ENCODE measurements around the gene TEX101. TPM values are rescaled to one million over a fixed set of nuclear protein-coding genes. Genes with fewer than 3 reads are reported as not detected.
"Not testable (repeated sequence)": the region's sequence is repeated elsewhere in the genome, so short reads cannot be mapped to it uniquely, and the experiment has no call there.

Gene TEX101
- total RNA-seq (2021; fragmentation: NEBNext Ultra II Directional; extraction: Animal tissue kit (Norgen Biotek cat#: 25700)) = not detected
- long read RNA-seq = 0 reads

- peaks cover 28% of the 10 kb centered on the region for H3K27me3 Mint-ChIP-seq (ENCODE audit: insufficient read depth)
- H3K27ac Mint-ChIP-seq = no peak within 1 kb of the TSS
- H3K4me3 Mint-ChIP-seq = no peak within 1 kb of the TSS
- no peaks in the 10 kb centered on the region for H3K4me1 Mint-ChIP-seq (ENCODE audit: low read depth)
- no peaks in the 10 kb centered on the region for H3K36me3 Mint-ChIP-seq (ENCODE audit: low read depth)
- peaks cover 13% of the 10 kb centered on the region for H3K9me3 Mint-ChIP-seq
- DNase-seq = no peak
- no peak for TF ChIP-seq CTCF (IDR thresholded peaks at IDR 0.05)
These were observed at the start of gene TEX101 for GRCh38 chr19:43414554-43414953. TEX101 (plus strand) TSS chr19:43414890; CDS start chr19:43415920, 1,030 bp downstream.

- Mint-ChIP-seq H3K27me3 (ENCODE audit: insufficient read depth) (peaks cover 43% of the 10 kb centered on the region), H3K4me1 (ENCODE audit: low read depth) (peaks cover 17% of the 10 kb centered on the region)
- not testable (repeated sequence) for H3K4me3 Mint-ChIP-seq; H3K36me3 Mint-ChIP-seq (ENCODE audit: low read depth); H3K9me3 Mint-ChIP-seq; DNase-seq; H3K27ac Mint-ChIP-seq
These were observed 49.0 kb upstream of the TEX101 start for GRCh38 chr19:43365677-43366076.

- Mint-ChIP-seq H3K27me3 (ENCODE audit: insufficient read depth) (peaks cover 49% of the 10 kb centered on the region), H3K4me1 (ENCODE audit: low read depth) (peaks cover 12% of the 10 kb centered on the region; the same call in 1 of the 2 replicates), H3K36me3 (ENCODE audit: low read depth) (no peaks in the 10 kb centered on the region), H3K27ac (no peak overlapping the region), H3K4me3 (no peak overlapping the region), H3K9me3 (no peaks in the 10 kb centered on the region)
- DNase-seq = no peak
- TF ChIP-seq CTCF (IDR thresholded peaks at IDR 0.05) = no peak
These were observed 46.9 kb upstream of the TEX101 start for GRCh38 chr19:43367822-43368221.

- not testable (repeated sequence) for DNase-seq; H3K27ac Mint-ChIP-seq; H3K4me3 Mint-ChIP-seq; H3K4me1 Mint-ChIP-seq (ENCODE audit: low read depth); H3K36me3 Mint-ChIP-seq (ENCODE audit: low read depth); H3K9me3 Mint-ChIP-seq
- H3K27me3 Mint-ChIP-seq (ENCODE audit: insufficient read depth) = peaks cover 44% of the 10 kb centered on the region
These were observed 45.8 kb upstream of the TEX101 start for GRCh38 chr19:43368897-43369296.

GRCh38 chr19:43371909-43372308 is 42.8 kb upstream of the TEX101 start:
- TF ChIP-seq CTCF (IDR thresholded peaks at IDR 0.05) = no peak
- H3K27me3 Mint-ChIP-seq (ENCODE audit: insufficient read depth) = peaks cover 38% of the 10 kb centered on the region
- H3K4me3 Mint-ChIP-seq = no peak overlapping the region
- no peak for DNase-seq
- H3K36me3 Mint-ChIP-seq (ENCODE audit: low read depth) = no peaks in the 10 kb centered on the region
- peaks cover 6% of the 10 kb centered on the region; the same call in 1 of the 2 replicates for H3K4me1 Mint-ChIP-seq (ENCODE audit: low read depth)
- no peaks in the 10 kb centered on the region for H3K9me3 Mint-ChIP-seq
- no peak overlapping the region for H3K27ac Mint-ChIP-seq

- peak; percentile 4 for DNase-seq
These were observed 42.2 kb upstream of the TEX101 start for GRCh38 chr19:43372462-43372861.

GRCh38 chr19:43377624-43378023 is 37.1 kb upstream of the TEX101 start:
- H3K27me3 Mint-ChIP-seq (ENCODE audit: insufficient read depth) = peaks cover 24% of the 10 kb centered on the region
- H3K4me1 Mint-ChIP-seq (ENCODE audit: low read depth); H3K36me3 Mint-ChIP-seq (ENCODE audit: low read depth); H3K4me3 Mint-ChIP-seq; H3K9me3 Mint-ChIP-seq; H3K27ac Mint-ChIP-seq; DNase-seq: not testable (repeated sequence)

More at GRCh38 chr19:43372462-43372861, 42.2 kb upstream of the TEX101 start:
- Mint-ChIP-seq H3K4me3 (no peak overlapping the region), H3K36me3 (ENCODE audit: low read depth) (no peaks in the 10 kb centered on the region), H3K27ac (no peak overlapping the region), H3K27me3 (ENCODE audit: insufficient read depth) (peaks cover 35% of the 10 kb centered on the region), H3K9me3 (no peaks in the 10 kb centered on the region), H3K4me1 (ENCODE audit: low read depth) (peaks cover 6% of the 10 kb centered on the region; the same call in 1 of the 2 replicates)
- TF ChIP-seq CTCF (IDR thresholded peaks at IDR 0.05) = no peak
